Chondrocyte (in vitro differentiated cells): Measurements from ENCODE around the gene IFT57. TPM values are rescaled to one million over a fixed set of nuclear protein-coding genes. Genes with fewer than 3 reads are reported as not detected.
"Not testable (repeated sequence)": the region's sequence is repeated elsewhere in the genome, so short reads cannot be mapped to it uniquely, and the experiment has no call there.

ENCODE experiments used
- DNase-seq: peaks from one replicate; pipeline ENCODE4 v3.0.0; 2021; ENCODE audit warnings: mixed read lengths, low spot score
- H3K27ac Mint-ChIP-seq: one replicate; pipeline ENCODE4 v1.8.0; 2021; ENCODE audit warnings: mild to moderate bottlenecking, moderate library complexity, mixed read lengths; ENCODE audit not compliant: unreplicated experiment
- H3K27me3 Mint-ChIP-seq: 2 replicates; pipeline ENCODE4 v1.8.0; 2021; ENCODE audit warnings: low read depth, mixed read lengths
- H3K36me3 Mint-ChIP-seq: 2 replicates; pipeline ENCODE4 v1.8.0; 2021; ENCODE audit warnings: low read depth, mixed read lengths
- H3K4me1 Mint-ChIP-seq: 2 replicates; pipeline ENCODE4 v1.8.0; 2021; ENCODE audit warnings: low read depth, mild to moderate bottlenecking, mixed read lengths
- H3K4me3 Mint-ChIP-seq: one replicate; pipeline ENCODE4 v1.8.0; 2021; ENCODE audit warnings: mild to moderate bottlenecking, moderate library complexity, mixed read lengths; ENCODE audit not compliant: unreplicated experiment
- H3K9me3 Mint-ChIP-seq: 2 replicates; pipeline ENCODE4 v1.8.0; 2021; ENCODE audit warnings: low read depth, mixed read lengths
- long read RNA-seq: library from polyadenylated mRNA; stranded (forward); transcript quantifications from one replicate; pipeline ENCODE4 v2.0.0, GENCODE V29; 2021
- total RNA-seq: library from RNA; stranded (reverse); gene quantifications from 3 replicates; pipeline ENCODE4 v1.2.1, GENCODE V29; 2021
- TF ChIP-seq, protein P1 (sequence below): fragments of 200-600 bp; sonication (generic); IDR thresholded peaks from 2 replicates; pipeline ENCODE4 v1.5.0; 2021; ENCODE audit warnings: antibody characterized with exemption, mild to moderate bottlenecking, moderate library complexity

IFT57 gene, protein sequence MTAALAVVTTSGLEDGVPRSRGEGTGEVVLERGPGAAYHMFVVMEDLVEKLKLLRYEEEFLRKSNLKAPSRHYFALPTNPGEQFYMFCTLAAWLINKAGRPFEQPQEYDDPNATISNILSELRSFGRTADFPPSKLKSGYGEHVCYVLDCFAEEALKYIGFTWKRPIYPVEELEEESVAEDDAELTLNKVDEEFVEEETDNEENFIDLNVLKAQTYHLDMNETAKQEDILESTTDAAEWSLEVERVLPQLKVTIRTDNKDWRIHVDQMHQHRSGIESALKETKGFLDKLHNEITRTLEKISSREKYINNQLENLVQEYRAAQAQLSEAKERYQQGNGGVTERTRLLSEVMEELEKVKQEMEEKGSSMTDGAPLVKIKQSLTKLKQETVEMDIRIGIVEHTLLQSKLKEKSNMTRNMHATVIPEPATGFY
- 22.4 to 42.9 TPM (median 22.8 TPM) in 3 replicates for total RNA-seq
- long read RNA-seq, transcript IFT57-201 (11 exons, 3,203 nt), result major isoform, 34 of 38 reads
- long read RNA-seq, partial matches to known transcripts, result 0 of 38 reads
- long read RNA-seq, other reads (novel, unspliced or antisense), result 4 of 38 reads

DNA sequence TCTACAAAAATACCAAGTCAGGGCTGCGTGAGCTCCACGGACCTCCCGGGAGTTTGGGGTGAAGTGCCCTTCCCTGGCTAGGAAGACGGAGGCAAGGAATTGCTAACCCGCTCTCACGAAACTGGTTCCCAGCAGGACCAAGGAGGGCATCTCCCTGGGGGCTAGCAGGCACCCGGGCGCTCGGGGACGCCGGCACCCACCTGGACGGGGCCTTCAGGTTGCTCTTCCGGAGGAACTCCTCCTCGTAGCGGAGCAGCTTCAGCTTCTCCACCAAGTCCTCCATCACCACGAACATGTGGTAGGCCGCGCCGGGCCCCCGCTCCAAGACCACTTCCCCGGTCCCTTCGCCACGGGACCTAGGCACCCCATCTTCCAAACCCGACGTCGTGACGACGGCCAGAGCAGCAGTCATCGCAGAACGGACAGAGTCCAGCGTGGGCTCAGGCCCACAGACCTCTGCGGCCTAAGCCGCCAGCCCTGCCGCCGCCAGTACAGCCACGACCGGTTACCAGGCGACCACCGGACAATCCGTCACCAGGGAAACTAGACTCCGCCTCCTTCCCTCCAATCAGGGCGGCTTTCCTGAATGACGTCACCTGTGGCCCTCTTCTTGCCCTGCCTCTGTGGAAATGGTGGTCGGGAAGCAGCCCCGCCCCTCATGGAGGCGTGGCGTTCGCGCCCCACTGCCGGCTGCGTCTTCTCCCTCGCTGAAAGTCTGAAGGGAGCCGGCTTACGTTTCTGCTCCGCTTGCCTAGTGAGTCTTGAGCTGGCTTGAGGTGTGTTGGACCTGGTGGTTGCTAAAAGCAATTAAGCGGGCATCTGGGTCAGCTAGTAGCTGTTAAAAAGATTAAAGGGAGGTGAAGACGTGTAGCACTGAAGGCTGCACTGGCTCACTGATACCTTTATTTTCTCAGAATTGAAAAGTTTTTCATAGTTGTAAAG, at the start of gene IFT57:
Gene IFT57 (minus strand): TSS at position 514 of the 942 bp plus-strand sequence. CDS start 102 bp downstream, at position 412.
- peak; percentile 97 for DNase-seq
- peak within 1 kb of the TSS; percentile 100 for H3K4me3 Mint-ChIP-seq
- TF ChIP-seq, protein P1, sequence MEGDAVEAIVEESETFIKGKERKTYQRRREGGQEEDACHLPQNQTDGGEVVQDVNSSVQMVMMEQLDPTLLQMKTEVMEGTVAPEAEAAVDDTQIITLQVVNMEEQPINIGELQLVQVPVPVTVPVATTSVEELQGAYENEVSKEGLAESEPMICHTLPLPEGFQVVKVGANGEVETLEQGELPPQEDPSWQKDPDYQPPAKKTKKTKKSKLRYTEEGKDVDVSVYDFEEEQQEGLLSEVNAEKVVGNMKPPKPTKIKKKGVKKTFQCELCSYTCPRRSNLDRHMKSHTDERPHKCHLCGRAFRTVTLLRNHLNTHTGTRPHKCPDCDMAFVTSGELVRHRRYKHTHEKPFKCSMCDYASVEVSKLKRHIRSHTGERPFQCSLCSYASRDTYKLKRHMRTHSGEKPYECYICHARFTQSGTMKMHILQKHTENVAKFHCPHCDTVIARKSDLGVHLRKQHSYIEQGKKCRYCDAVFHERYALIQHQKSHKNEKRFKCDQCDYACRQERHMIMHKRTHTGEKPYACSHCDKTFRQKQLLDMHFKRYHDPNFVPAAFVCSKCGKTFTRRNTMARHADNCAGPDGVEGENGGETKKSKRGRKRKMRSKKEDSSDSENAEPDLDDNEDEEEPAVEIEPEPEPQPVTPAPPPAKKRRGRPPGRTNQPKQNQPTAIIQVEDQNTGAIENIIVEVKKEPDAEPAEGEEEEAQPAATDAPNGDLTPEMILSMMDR, result no peak
- H3K36me3 Mint-ChIP-seq, result no peaks in the 10 kb centered on the region
- H3K4me1 Mint-ChIP-seq, result peaks cover 56% of the 10 kb centered on the region
- H3K27ac Mint-ChIP-seq, result peak within 1 kb of the TSS; percentile 99
- no peaks in the 10 kb centered on the region for H3K9me3 Mint-ChIP-seq
- no peaks in the 10 kb centered on the region for H3K27me3 Mint-ChIP-seq

DNA sequence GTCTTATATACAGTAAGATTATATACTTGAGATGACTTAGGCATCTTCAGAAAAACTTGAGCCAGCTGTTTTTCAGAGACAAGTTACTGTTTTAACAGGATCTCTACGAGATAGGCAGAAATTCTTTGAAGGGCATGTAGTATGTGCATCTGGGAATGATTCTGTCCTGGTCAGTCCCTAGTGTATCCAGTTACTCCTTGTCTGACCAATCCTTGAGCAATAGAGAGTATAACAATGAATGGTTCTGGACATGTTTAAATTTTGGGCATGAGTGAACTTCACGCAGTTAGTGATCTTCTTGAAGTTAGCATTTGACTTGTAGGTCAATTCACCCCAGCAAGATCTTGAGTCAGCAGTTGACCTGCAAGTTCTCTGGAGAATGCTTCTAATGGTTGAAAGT, 49.4 kb upstream of the IFT57 start:
- Mint-ChIP-seq H3K9me3 (no peaks in the 10 kb centered on the region), H3K4me1 (no peaks in the 10 kb centered on the region)
- TF ChIP-seq, protein P1, result no peak

DNA sequence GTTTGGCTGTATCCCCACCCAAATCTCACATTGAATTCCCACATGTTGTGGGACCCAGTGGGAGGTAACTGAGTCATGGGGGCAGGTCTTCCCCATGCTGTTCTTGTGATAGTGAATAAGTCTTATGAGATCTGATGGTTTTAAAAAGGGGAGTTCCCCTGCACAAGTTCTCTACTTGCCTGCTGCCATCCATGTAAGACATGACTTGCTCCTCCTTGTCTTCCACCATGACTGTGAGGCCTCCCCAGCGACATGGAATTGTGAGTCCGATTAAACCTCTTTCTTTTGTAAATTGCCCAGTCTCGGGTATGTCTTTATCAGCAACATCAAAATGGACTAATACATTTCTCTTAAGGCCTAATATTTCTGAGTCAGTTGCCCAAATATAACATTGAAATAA, 46.0 kb upstream of the IFT57 start:
- H3K27me3 Mint-ChIP-seq, H3K27ac Mint-ChIP-seq, H3K36me3 Mint-ChIP-seq, DNase-seq, H3K9me3 Mint-ChIP-seq, H3K4me3 Mint-ChIP-seq, H3K4me1 Mint-ChIP-seq: not testable (repeated sequence)

More for the DNA sequence above, 49.4 kb upstream of the IFT57 start:
- Mint-ChIP-seq H3K36me3 (no peaks in the 10 kb centered on the region), H3K27me3 (no peaks in the 10 kb centered on the region), H3K4me3 (no peak overlapping the region), H3K27ac (no peak overlapping the region)
- no peak for DNase-seq

DNA sequence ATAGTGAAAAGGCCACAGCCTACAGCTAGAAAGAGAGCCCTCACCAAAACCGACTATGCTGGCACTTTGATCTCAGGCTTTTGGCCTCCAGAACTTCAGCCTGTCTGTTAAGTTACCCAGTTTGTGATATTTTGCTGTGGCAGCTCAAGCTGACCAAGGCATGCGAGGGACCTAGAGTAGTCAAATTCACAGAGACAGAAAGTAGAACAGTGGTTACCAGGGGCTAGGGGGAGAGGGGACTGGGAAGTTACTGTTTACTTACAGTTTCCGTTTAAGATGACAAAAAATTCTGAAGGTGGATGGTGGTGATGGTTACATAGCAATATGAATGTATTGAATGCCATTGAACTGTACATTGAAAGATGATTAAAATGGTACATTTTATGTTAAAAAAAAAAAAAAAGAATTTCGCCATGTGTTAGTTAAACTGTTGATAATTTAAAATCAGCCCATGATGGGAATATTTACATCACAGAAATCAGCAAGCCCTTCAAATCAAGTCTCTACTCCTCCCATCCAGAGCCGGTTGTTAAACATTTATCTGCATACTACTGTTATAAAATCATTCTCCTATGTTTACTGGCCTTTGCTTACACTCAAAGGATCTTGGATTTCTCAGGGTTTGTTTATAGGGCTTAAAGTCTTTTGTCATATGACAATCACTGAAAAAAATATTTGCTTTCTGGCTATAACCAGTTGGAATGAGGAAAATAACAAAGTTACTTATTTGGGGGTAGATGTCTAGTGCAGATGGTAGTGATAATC, 42.5 kb upstream of the IFT57 start:
- not testable (repeated sequence) for H3K4me3 Mint-ChIP-seq, H3K36me3 Mint-ChIP-seq

DNA sequence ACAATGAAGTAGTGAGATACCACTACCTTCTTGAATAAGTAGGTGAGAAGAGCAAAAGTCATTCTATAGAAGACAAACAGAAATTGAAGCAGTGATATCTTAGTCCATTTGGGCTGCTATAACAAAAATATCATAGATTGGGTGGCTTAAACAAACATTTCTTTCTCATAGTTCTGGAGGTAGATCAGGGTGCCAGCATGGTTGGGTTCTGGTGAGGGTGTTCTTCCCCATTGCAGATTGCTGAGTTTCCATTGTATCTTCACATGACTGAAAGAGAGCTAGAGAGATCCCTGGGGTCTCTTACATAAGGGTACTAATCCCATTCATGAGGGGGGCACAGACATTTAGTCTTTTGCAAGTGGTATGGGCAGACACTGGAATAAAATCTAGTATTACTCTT, 32.9 kb upstream of the IFT57 start:
- Mint-ChIP-seq H3K9me3 (no peaks in the 10 kb centered on the region), H3K27me3 (no peaks in the 10 kb centered on the region), H3K36me3 (no peaks in the 10 kb centered on the region), H3K4me3 (no peak overlapping the region), H3K27ac (no peak overlapping the region), H3K4me1 (no peaks in the 10 kb centered on the region)
- DNase-seq, result no peak
- TF ChIP-seq, protein P1, result no peak

More for the DNA sequence above, 42.5 kb upstream of the IFT57 start:
- not testable (repeated sequence) for DNase-seq, H3K27me3 Mint-ChIP-seq, H3K4me1 Mint-ChIP-seq, H3K27ac Mint-ChIP-seq, H3K9me3 Mint-ChIP-seq
